Measurements from ENCODE around the gene PRTFDC1.

The PRTFDC1 gene

DNA sequence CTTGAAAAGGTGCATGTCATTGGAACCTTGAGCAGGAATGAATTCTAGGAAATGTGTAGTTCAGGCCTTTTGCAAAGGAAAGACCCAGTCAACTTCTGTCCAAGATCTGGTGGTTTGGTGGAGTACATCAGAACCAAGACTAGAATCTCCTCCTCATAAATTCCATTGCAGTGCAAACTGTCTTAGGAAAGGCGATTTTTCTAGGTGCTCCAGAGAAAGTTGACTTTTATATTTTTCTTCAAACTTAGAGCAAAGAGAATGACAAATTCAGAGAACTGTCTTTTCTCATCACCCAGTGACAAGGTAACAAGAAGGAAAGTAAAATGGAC is 50.0 kb downstream of the PRTFDC1 start:
- TF ChIP-seq, protein P1, sequence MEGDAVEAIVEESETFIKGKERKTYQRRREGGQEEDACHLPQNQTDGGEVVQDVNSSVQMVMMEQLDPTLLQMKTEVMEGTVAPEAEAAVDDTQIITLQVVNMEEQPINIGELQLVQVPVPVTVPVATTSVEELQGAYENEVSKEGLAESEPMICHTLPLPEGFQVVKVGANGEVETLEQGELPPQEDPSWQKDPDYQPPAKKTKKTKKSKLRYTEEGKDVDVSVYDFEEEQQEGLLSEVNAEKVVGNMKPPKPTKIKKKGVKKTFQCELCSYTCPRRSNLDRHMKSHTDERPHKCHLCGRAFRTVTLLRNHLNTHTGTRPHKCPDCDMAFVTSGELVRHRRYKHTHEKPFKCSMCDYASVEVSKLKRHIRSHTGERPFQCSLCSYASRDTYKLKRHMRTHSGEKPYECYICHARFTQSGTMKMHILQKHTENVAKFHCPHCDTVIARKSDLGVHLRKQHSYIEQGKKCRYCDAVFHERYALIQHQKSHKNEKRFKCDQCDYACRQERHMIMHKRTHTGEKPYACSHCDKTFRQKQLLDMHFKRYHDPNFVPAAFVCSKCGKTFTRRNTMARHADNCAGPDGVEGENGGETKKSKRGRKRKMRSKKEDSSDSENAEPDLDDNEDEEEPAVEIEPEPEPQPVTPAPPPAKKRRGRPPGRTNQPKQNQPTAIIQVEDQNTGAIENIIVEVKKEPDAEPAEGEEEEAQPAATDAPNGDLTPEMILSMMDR (IDR thresholded peaks at IDR 0.05) = no peak
- Histone ChIP-seq H3K27ac (no peak overlapping the region), H3K36me3 (ENCODE audit: control insufficient read depth, insufficient read depth, low read length) (no peaks in the 10 kb centered on the region), H3K27me3 (ENCODE audit: control insufficient read depth, insufficient read depth, low read length) (no peaks in the 10 kb centered on the region), H3K4me3 (ENCODE audit: low read depth, low read length) (no peak overlapping the region), H3K9me3 (ENCODE audit: control insufficient read depth, low read length) (no peaks in the 10 kb centered on the region), H3K9ac (no peak overlapping the region), H3K79me2 (peaks cover 3% of the 10 kb centered on the region), H3K4me1 (no peaks in the 10 kb centered on the region), H3K4me2 (ENCODE audit: low read length) (no peak overlapping the region), H2AFZ (no peak overlapping the region)

DNA sequence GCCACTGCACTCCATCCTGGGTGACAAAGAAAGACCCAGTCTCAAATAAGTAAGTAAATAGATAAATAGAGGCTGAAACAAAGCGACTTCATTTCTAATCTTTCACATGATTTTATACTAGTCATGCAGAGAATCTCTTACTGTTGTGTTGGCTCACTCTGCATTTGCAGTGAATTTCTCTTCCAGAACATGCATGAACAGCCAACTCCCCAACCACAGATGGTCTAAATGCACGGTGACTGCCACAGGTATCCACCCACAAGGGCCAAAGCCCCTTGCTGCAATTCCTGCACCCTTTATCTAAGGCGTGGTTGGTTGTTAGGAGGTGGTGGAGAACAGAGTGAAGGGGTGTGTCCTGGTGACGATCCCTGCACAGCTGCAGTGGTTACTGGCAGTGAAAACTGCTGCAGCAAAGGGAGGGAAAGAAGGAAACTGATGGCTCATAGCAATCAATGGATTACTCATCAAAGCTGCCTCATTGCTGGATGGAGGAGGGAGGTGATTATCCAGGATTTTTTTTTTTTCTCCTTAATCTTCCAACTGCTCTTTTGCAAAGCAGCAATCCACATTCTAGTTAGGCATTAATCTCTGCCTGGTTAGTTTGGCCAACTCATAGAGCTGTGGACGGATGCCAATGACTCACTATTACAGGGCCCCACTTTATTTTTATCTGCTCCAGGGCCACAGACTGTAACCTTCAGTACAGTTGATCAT is 50.6 kb downstream of the PRTFDC1 start:
- Histone ChIP-seq H3K27me3 (ENCODE audit: control insufficient read depth, insufficient read depth, low read length) (no peaks in the 10 kb centered on the region), H3K9ac (no peak overlapping the region), H3K9me3 (ENCODE audit: control insufficient read depth, low read length) (no peaks in the 10 kb centered on the region), H3K4me2 (ENCODE audit: low read length) (no peak overlapping the region), H2AFZ (no peak overlapping the region), H3K36me3 (ENCODE audit: control insufficient read depth, insufficient read depth, low read length) (no peaks in the 10 kb centered on the region), H3K27ac (no peak overlapping the region), H3K4me3 (ENCODE audit: low read depth, low read length) (no peak overlapping the region), H3K4me1 (no peaks in the 10 kb centered on the region), H3K79me2 (peaks cover 3% of the 10 kb centered on the region)
- TF ChIP-seq, protein P1 (IDR thresholded peaks at IDR 0.05) = no peak

DNA sequence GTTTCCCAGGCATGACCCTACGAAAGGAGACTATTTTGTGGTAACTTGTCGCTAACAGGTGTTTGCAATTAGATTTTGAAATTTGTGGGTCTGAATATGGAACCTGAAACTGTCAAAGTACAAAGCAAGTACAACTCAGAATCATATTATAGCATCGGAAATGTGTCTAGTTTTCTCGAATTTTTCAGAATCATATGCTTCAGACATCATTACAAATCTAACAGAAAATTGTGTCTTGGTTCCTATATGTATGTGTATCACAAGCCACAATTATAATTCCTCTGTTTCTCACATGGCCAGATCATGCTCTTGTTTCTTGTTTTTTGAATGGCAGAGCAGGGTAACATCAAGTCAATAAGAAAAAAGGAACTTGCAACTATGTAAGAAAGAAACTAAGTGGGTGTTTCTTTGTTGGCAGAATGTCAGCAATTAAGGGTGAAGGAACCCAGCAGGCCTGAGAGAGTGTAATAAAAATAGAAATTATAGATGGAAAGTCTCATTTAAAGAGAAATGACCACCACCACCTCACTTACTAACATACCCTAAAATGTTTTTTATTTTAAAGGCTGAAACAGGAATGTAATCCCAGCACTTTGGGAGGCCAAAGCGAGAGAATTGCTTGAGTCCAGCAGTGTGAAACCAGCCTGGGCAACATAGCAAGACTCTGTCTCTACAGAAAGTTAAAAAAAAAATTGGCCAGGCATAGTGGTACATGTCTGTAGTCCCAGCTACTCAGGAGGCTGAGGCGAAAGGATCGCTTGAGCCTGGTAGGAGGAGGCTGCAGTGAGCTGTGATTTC is 51.3 kb downstream of the PRTFDC1 start:
- H3K27me3 ChIP-seq (ENCODE audit: control insufficient read depth, insufficient read depth, low read length) = no peaks in the 10 kb centered on the region
- H3K9ac ChIP-seq = no peak overlapping the region
- no peaks in the 10 kb centered on the region for H3K79me2 ChIP-seq
- H3K36me3 ChIP-seq (ENCODE audit: control insufficient read depth, insufficient read depth, low read length) = no peaks in the 10 kb centered on the region
- TF ChIP-seq, protein P1 (IDR thresholded peaks at IDR 0.05) = no peak
- H3K27ac ChIP-seq = no peak overlapping the region
- no peak overlapping the region for H2AFZ ChIP-seq
- no peak overlapping the region for H3K4me2 ChIP-seq (ENCODE audit: low read length)
- no peak overlapping the region for H3K4me3 ChIP-seq (ENCODE audit: low read depth, low read length)
- no peaks in the 10 kb centered on the region for H3K4me1 ChIP-seq
- H3K9me3 ChIP-seq (ENCODE audit: control insufficient read depth, low read length) = no peaks in the 10 kb centered on the region

DNA sequence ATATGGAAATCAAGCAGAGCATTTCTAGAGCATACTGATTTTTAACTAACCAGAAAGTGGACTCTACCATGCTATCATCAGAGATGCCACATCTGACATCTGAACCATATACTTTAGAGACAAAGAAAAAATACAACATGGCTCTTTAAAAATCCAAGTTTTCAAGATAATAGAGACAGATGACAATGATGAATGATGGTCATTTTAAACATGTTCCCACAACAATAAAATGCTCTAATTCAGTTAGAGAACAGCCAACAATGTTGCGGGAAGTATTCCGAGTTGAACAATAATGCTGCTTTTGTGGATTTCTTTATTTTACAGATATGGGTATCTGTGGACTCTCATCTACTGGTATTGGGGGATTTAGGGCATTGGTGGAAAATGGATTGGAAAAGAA is 52.8 kb downstream of the PRTFDC1 start:
- Histone ChIP-seq H2AFZ (no peak overlapping the region), H3K27ac (no peak overlapping the region), H3K27me3 (ENCODE audit: control insufficient read depth, insufficient read depth, low read length) (no peaks in the 10 kb centered on the region), H3K4me3 (ENCODE audit: low read depth, low read length) (no peak overlapping the region), H3K9ac (no peak overlapping the region), H3K79me2 (no peaks in the 10 kb centered on the region), H3K4me2 (ENCODE audit: low read length) (no peak overlapping the region), H3K9me3 (ENCODE audit: control insufficient read depth, low read length) (no peaks in the 10 kb centered on the region), H3K36me3 (ENCODE audit: control insufficient read depth, insufficient read depth, low read length) (no peaks in the 10 kb centered on the region), H3K4me1 (no peaks in the 10 kb centered on the region)
- TF ChIP-seq, protein P1 (IDR thresholded peaks at IDR 0.05) = no peak
